ENCODE data around the gene HSPB9.
A peak's percentile ranks its signal among the peaks of the same experiment; 100 is the strongest.

Gene HSPB9, protein sequence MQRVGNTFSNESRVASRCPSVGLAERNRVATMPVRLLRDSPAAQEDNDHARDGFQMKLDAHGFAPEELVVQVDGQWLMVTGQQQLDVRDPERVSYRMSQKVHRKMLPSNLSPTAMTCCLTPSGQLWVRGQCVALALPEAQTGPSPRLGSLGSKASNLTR

DNA sequence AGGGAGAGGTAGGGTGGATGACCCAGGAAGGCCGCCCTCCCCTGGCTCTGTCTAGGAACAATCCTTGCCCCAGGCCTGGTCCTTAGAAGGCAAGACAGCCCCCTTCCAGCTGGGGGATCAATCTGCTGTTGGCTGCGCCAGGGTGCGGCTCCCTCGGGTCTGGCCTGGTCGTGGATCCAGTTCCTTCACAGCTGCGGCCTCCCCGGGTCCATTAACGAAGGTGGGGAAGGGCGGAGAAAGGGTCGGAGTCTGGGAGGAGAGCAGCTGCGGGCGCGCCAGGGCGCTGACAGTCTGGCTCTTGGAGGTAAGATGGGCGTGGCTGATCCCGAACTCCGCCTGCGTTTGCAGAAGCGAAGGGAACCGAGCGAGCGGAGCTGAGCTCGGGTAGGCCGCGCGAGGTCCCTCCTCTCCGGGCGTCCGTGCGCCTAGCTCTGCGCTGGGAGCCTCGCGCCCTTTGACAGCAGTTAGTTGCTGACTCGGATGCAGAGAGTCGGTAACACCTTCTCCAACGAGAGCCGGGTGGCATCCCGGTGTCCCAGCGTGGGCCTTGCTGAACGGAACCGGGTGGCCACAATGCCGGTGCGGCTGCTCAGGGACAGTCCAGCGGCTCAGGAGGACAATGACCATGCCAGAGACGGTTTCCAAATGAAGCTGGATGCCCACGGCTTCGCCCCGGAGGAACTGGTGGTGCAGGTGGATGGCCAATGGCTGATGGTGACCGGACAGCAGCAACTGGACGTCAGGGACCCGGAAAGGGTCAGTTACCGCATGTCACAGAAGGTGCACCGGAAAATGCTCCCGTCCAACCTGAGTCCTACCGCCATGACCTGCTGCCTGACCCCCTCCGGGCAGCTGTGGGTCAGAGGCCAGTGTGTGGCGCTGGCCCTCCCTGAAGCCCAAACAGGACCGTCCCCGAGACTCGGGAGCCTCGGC, at the start of gene HSPB9:
HSPB9 (plus strand) TSS at position 434 of the 933 bp plus-strand sequence; CDS start at position 481, 47 bp downstream.
- DNase-seq (ENCODE audit: low read depth in 3 of 3, low spot score in 1 of 3), result no peak

DNA sequence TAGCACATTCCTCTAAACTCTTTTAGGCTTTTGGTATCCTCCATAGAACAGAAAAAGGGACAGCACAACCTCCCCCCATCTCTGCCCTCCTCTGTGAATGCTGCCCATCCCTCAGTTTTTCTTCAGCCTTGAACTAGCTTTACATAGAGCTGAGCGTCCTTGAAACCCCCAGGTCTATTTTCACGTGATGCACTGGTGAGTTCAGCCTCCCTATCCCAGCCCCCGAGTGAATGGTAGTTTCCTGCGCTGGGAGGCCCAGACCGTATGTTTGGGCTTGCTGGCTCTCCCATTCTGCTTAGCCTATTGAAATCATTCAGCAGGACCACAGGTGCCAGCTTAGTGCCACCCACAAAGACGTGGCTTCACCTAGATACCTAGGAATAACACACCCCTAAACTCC, 46.8 kb upstream of the HSPB9 start:
- DNase-seq (ENCODE audit: low read depth in 3 of 3, low spot score in 1 of 3), result no peak

- DNase-seq (ENCODE audit: low read depth in 3 of 3, low spot score in 1 of 3), result no peak
These were observed 45.6 kb upstream of the HSPB9 start for GRCh38 chr17:42076797-42077559.

GRCh38 chr17:42077755-42078154, 44.8 kb upstream of the HSPB9 start:
- no peak for DNase-seq (ENCODE audit: low read depth in 3 of 3, low spot score in 1 of 3)

- DNase-seq (ENCODE audit: low read depth in 3 of 3, low spot score in 1 of 3), result no peak
These were observed 44.1 kb upstream of the HSPB9 start for GRCh38 chr17:42078396-42079043.

DNA sequence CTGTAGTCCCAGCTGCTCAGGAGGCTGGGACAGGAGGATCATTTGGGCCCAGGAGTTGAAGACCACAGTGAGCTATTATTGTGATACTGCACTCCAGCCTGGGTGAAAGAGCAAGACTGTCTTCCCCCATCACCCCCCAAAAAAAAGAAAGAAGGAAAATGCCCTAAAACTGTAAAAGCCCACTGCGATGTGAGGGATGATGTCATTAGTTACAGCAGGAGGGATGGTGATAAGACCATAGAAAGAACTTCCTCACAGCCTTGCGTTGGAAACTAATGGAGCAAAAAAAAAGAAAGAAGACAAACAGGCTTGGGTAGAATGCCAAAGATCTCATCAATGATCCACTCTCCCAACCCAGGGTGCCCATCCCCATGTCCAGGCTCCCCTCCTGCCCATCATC, 43.1 kb upstream of the HSPB9 start:
- no peak for DNase-seq (ENCODE audit: low read depth in 3 of 3, low spot score in 1 of 3)

DNA sequence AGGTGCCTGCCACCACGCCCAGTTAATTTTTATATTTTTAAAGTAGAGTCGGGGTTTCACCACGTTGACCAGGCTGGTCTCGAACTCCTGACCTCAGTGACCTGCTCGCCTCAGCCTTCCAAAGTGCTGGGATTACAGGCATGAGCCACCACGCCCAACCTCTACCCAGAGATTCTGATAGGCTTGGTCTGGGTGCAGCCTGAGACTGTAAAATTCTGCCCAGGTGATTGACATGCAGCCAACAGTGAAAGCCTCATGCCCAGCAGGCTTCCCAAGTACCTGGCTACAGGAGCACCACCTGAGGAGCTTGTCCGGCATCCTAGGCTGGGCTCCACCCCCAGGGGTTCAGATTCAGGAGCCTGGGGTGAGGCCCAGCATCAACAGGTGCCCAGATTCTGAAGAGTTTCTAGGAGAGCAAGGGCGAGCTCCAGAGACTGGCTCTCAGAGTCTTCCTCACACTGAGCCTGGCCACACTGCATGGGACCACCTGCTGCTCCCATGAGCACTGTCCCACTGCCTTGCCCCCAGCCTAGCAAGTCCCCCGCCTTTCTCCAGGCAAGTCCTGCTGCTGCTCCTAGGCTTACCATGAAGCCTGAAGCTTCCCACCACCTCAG, 41.0 kb upstream of the HSPB9 start:
- no peak for DNase-seq (ENCODE audit: low read depth in 3 of 3, low spot score in 1 of 3)

DNA sequence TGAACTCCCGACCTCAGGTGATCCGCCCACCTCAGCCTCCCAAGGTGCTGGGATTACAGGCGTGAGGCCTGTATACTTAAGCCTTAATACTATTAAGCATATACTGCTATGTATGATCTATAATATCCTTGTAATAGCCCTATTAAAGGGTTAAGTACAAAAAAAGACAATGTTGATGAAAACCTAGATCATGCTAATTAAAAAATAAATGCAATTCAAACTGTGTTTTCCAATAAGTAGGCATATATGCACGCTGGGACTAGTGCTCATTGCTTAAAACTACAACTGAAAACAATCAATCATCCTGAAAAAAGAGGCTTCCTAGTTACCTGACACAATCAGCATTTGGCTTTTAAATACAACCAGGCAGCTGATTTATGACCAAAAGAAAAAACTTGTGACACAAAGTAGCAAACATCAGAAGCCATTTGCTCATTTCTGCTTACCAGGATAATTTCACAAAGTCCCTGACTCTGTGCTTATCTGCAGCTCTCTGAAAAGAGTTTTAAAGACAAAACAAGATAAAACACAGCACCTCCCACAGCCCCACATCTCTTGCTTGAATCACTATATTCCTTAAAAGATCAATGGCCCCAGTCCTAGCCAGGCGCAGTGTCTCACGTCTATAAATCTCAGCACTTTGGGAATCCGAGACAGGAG, 35.4 kb upstream of the HSPB9 start:
- DNase-seq (ENCODE audit: low read depth in 3 of 3, low spot score in 1 of 3), result no peak

GRCh38 chr17:42087736-42088705, 34.6 kb upstream of the HSPB9 start:
- no peak for DNase-seq (ENCODE audit: low read depth in 3 of 3, low spot score in 1 of 3)

- DNase-seq (ENCODE audit: low read depth in 3 of 3, low spot score in 1 of 3), result no peak
These were observed 33.9 kb upstream of the HSPB9 start for GRCh38 chr17:42088736-42089135.

GRCh38 chr17:42090964-42091790, 31.4 kb upstream of the HSPB9 start:
- DNase-seq (ENCODE audit: low read depth in 3 of 3, low spot score in 1 of 3), result no peak

- DNase-seq (ENCODE audit: low read depth in 3 of 3, low spot score in 1 of 3), result no peak
These were observed 29.7 kb upstream of the HSPB9 start for GRCh38 chr17:42092939-42093338.

DNA sequence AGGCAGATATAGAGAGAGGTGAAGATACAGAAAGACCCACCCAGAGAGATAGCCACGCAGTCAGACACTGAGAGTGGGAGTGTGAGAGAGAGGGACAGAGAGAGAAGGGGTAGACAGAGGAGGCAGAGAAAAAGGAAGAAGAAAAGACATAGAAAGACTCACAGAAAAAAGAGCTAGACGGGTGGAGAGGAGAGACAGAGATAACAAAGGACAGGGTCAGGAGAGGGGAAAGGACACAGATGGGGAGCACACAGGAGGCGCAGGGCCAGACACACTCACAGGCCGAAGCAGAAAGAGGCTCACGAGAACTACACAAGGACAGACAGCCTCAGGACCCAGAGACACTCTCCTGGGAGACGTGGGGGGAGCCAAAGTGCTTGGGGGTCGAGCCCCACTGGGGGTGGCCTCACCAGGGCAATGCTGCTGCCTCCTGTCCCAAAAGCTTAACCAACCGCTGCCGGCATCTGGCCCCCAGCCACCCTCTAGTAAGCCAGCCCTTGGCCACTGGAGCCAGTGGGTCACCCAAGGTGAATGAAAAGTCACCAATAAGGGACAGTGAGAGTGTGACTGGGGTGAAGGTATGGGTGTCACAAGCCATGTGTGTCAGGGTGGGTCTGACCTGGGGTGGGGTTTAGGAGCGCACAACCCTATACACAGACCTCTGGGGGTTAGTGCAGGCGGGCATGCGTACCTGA, 28.1 kb upstream of the HSPB9 start:
- DNase-seq (ENCODE audit: low read depth in 3 of 3, low spot score in 1 of 3), result no peak

GRCh38 chr17:42096360-42097111, 26.1 kb upstream of the HSPB9 start:
- DNase-seq (ENCODE audit: low read depth in 3 of 3, low spot score in 1 of 3), result no peak

- DNase-seq (ENCODE audit: low read depth in 3 of 3, low spot score in 1 of 3), result peak in 1 of 3 donors; percentile 49
These were observed 24.6 kb upstream of the HSPB9 start, which contains the start of gene ZNF385C for GRCh38 chr17:42097691-42098631. TSS of gene ZNF385C (minus strand) at chr17:42098473. CDS start at chr17:42063056, 35,417 bp downstream.
